Glutamatergic neuron (in vitro differentiated cells): ENCODE data around the gene ATP2C2. TPM values are rescaled to one million over a fixed set of nuclear protein-coding genes. Genes with fewer than 3 reads are reported as not detected.

ENCODE experiments used
- DNase-seq: peaks from one replicate; pipeline ENCODE4 v3.0.0; 2022
- H3K27ac Mint-ChIP-seq: one replicate; pipeline ENCODE4 v1.8.0; 2020; ENCODE audit warnings: mild to moderate bottlenecking, mixed read lengths, inconsistent platforms; ENCODE audit not compliant: unreplicated experiment
- H3K27me3 Mint-ChIP-seq: one replicate; pipeline ENCODE4 v1.8.0; 2020; ENCODE audit warnings: mild to moderate bottlenecking, moderate library complexity, mixed read lengths, inconsistent platforms; ENCODE audit not compliant: unreplicated experiment
- H3K36me3 Mint-ChIP-seq: one replicate; pipeline ENCODE4 v1.8.0; 2020; ENCODE audit warnings: mild to moderate bottlenecking, mixed read lengths, inconsistent platforms; ENCODE audit not compliant: unreplicated experiment
- H3K4me1 Mint-ChIP-seq: one replicate; pipeline ENCODE4 v1.8.0; 2020; ENCODE audit warnings: mild to moderate bottlenecking, low read depth, mixed read lengths, inconsistent platforms; ENCODE audit not compliant: unreplicated experiment
- H3K4me3 Mint-ChIP-seq: one replicate; pipeline ENCODE4 v1.8.0; 2020; ENCODE audit warnings: mild to moderate bottlenecking, mixed read lengths, inconsistent platforms; ENCODE audit not compliant: unreplicated experiment
- H3K9me3 Mint-ChIP-seq: one replicate; pipeline ENCODE4 v1.8.0; 2020; ENCODE audit warnings: mild to moderate bottlenecking, moderate library complexity, mixed read lengths, inconsistent platforms; ENCODE audit not compliant: unreplicated experiment
- total RNA-seq: library from RNA; stranded (reverse); fragmentation: NEBNext Ultra II Directional; extraction: Animal tissue kit (Norgen Biotek cat#: 25700); gene quantifications from one replicate; pipeline ENCODE4 v1.2.1, GENCODE V29; 2021; ENCODE audit not compliant: unreplicated experiment
- TF ChIP-seq, protein P1 (sequence below): fragments of 200-600 bp; sonication (generic); IDR thresholded peaks from one replicate; pipeline ENCODE4 v1.5.0; 2021; ENCODE audit not compliant: partially characterized antibody, unreplicated experiment

The ATP2C2 gene
- total RNA-seq, 1 donor from 2014 or later, result not detected

DNA sequence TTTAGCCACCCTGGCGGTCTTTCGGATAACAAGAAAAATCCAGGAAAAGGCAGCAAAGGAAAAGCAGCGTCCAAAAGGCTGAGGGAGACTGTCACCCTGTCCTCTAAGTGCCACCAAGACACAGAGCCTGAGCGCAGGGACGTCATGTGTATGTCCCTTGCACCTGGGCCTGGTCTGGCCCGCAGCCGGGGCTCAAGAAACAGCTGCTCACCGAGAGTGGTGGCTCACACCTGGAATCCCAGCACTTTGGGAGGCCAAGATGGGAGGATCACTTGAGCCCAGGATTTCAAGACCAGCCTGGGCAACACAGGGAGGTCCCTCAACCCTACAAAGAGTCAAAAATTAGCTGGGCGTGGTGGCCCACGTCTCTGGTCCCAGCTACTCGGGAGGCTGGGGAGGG is 145.3 kb downstream of the ATP2C2 start:
- no peaks in the 10 kb centered on the region for H3K36me3 Mint-ChIP-seq
- peaks cover 4% of the 10 kb centered on the region for H3K27me3 Mint-ChIP-seq
- TF ChIP-seq, protein P1, sequence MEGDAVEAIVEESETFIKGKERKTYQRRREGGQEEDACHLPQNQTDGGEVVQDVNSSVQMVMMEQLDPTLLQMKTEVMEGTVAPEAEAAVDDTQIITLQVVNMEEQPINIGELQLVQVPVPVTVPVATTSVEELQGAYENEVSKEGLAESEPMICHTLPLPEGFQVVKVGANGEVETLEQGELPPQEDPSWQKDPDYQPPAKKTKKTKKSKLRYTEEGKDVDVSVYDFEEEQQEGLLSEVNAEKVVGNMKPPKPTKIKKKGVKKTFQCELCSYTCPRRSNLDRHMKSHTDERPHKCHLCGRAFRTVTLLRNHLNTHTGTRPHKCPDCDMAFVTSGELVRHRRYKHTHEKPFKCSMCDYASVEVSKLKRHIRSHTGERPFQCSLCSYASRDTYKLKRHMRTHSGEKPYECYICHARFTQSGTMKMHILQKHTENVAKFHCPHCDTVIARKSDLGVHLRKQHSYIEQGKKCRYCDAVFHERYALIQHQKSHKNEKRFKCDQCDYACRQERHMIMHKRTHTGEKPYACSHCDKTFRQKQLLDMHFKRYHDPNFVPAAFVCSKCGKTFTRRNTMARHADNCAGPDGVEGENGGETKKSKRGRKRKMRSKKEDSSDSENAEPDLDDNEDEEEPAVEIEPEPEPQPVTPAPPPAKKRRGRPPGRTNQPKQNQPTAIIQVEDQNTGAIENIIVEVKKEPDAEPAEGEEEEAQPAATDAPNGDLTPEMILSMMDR, result no peak
- H3K4me1 Mint-ChIP-seq, result peaks cover 23% of the 10 kb centered on the region
- H3K4me3 Mint-ChIP-seq, result no peak overlapping the region
- DNase-seq, result no peak
- H3K27ac Mint-ChIP-seq, result no peak overlapping the region
- peaks cover 1% of the 10 kb centered on the region for H3K9me3 Mint-ChIP-seq

Other genes with a start within 250 kb of the ATP2C2 start
- 81.7 TPM for gene HSDL1, start 223.4 kb upstream of the ATP2C2 start, total RNA-seq
- gene DNAAF1, start 223.2 kb upstream of the ATP2C2 start, total RNA-seq, result 0.56 TPM
- 74.7 TPM for gene TAF1C, start 181.5 kb upstream of the ATP2C2 start, total RNA-seq
- gene ADAD2, start 177.4 kb upstream of the ATP2C2 start, total RNA-seq, result not detected
- gene KCNG4, start 128.5 kb upstream of the ATP2C2 start, total RNA-seq, result not detected
- 0.93 TPM for gene WFDC1, start 73.7 kb upstream of the ATP2C2 start, total RNA-seq
- 44.8 TPM for gene MEAK7, start 136.1 kb downstream of the ATP2C2 start, total RNA-seq
- gene COTL1, start 249.5 kb downstream of the ATP2C2 start, total RNA-seq, result 545 TPM